ENCODE results near the gene TKTL1.

Gene TKTL1

DNA sequence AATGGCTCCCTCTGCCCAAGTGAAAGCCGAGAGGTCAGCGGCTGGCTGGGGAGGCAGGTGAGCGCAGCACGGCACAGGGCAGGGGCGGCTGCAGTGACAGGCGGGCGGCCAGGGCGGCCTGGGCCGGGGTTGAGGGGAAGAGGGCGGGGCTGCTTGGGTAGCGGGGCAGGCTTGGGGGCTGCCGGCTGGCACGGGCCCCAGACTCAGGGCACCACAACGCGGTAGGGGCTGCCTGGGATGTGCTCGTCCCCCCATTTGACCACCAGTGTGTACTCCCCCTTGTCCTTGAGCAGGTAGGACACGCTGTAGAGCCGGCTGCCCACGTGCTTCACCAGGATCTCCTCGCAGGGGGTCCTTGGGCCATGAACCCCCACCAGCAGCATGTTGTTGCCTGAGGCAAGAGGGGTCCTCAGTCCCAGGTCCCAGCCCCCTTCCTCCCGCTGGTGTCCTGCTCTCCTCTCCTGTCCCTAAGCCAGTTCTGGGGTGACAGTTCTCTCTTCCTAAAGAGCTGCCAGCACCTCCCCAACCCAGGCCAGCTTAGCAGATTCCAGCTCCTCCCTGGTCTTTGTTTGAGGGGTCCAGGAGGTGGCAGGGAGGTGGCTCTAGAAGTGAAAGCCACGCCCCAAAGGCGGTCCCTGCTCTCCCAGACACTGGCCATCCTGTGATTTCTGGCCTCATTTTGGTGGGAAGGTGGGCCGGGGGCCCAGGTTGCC lies 53.2 kb downstream of the TKTL1 start:
- DNase-seq = peak; percentile 3

DNA sequence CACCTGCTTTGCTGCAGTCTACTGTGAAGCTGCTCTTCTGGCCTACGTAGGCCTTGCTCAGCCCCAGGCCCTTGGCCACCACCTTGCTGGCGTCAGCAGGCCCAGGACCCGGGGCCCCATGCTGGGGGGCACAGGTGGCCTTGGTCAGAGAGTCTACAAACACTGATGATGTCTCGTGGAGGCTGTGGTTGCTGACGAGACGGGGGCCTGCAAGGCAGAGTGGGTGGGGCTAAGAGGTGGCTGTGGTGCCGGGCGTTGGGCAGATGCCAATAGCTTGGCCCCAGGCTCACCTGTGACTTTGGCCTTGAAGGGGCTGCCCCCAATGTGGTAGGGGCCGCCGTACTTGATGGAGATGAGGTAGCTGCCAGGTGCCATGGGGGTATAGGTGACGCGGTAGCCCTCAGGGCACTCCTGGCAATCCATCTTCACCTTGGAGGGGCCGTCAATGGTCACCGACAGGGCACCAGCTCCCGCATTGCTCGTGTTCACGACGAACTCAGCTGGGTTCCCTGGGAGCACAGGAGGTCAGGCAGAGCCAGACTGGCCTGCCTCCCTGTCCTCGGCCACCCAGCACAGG lies 53.9 kb downstream of the TKTL1 start:
- DNase-seq = peak; percentile 17

DNA sequence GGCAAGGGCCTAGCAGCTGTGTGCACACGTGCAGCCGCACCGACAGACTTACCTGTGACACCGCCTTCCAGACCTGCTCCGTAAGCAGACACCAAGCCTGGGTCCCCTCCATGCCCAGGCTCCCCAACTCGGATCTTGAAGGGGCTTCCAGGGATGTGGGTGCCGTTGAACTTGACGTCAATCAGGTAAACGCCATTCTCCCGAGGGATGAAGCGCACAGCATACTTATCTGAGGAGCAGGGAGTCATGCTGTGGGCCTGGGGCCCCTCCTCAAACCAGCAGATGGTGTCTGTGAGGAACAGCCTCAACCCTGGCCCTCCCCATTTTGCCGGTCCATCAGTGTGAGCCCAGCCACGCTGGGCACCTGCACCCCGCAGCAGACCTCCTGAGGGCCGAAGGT lies 54.4 kb downstream of the TKTL1 start:
- no peak for DNase-seq

DNA sequence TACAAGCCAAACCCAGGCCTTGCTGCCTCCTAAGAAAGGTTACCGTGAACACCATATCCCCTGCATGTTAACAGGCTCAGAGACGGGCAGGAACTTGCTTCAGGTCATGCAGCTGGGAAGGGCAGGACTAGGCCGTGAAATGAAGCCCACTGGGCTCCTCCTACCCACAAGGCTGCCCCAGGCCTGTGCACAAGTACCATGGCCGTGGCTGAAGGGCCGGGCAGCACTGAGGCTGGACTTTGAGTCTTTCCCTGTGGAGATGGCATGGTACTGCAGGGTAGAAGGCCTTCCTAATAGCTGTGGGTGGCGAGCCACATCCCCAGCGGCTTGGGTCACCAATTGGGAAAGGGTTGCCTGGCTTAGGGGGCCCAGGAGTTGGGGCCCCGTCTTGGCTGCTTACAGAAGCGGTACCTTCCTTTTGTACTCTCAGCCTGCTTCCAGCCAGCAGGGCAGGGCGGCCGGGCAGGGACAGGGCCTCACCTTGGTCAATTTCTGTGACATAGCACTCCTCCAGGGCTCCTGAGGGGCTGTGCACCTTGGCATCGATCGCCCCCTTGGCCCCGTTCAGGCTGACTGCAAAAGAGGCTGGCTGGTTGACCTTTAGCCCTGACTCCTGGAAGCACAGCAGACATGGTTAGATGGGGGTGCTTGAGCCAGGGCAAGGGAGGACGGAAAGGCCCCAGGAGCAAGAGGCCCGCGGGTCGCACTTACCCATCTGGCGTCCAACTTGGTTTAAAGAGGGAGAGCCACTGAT lies 55.0 kb downstream of the TKTL1 start:
- no peak for DNase-seq

DNA sequence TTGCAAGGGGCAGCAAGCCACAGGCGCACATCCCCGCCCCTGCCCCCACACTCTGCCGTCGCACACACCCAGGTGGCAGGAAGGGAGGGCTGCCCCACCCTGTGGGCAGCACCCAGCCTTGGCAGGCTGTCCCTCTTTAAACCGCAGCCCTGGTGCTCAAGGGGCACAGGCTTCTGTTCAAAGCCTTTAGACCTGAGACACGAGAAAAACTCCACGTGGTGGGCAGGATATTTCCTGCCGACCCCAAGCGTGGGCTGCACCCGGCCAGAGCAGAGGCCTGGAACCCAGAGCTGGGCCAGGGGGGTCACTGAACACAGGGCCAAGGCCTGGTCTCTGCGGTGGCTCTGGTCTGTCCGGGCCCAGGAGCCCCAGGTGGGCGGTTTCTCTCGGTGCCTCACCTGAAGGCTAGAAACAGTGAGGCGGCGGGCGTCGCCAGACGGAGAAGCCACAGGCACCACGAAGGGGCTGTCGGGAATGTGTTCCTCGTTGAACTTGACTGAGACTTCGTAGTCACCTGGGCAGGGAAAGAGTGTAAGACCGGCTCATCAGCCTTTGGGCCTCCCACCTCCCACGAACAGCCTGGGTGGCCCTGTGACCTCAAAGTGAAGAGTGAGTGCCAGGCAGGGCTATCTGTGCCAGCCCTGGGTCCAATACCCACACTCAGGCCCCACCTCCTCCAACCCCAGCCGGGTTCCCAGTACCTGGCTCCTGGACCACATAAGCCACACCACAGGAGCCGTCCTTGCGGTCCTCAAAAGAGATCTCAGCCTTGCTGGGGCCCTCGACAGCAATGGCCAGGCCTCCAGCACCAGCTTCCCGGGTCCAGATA lies 55.8 kb downstream of the TKTL1 start:
- peak; percentile 72 for DNase-seq

DNA sequence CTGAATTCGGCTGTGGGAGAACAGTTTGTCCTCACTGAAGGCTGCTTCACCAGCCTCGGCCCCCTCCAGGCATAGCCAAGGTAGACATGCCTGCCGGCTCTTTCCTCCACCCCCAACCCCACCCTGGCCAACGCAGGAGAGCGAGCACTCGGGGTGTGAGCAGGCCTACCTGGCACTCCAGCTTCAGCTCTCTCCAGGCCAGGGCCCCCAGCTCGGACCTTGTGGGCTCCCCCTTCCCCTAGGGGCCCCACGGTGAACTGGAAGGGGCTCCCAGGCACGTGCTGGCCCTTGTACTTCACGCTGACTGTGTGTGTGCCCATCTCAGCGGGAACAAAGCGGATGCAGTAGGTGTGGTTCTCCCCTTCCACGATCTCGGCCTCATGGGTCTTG lies 56.4 kb downstream of the TKTL1 start:
- no peak for DNase-seq

DNA sequence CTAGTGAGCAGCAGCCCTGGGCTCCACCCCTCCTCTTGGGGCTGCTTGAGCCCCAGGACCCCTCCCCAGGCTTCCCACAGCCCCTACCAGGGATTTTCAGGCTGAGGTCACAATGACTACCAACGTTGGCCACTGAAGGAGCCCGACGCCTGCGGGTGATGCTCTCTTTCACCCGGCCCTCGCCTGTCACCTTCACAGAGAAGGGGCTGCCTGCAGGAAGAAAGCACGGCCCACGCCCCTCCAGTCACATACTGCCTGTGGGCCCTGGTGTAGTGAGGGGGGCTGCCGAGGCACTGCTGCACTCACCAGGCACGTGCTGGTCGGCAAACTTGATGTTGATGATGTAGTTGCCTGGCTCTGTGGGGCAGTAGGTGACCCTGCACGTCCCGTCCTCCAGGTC lies 56.9 kb downstream of the TKTL1 start:
- peak; percentile 9 for DNase-seq

DNA sequence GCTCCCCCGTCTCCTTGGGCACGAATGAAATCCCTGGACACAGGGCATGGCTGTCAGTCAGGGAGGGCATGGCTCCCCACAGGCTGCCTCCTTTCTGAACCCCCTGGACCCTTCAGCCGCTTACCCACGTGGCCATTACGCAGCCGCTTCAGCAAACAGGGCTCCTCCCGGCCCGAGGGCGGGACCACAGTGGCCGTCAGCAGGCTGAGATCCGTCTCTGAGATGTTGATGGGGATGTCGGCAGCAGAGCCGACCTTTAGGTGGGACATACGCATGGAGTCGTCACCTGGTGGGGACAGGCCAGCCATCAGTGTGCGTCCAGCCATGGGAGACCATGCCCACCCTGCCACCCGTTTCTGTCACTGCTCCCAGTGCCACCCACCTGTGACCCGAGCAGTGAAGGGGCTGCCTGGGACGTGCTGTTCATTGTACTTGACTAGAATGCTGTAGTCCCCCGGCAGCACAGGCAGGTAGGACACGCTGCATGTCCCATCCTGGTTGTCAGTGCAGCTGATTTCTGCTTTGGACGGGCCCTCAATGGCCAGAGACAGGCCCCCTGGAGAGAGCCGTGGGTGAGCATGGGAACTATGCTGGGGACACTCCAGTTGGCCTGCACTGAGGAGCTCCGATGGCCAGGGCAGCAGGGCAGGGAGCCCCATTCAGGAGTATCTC lies 57.7 kb downstream of the TKTL1 start:
- no peak for DNase-seq

DNA sequence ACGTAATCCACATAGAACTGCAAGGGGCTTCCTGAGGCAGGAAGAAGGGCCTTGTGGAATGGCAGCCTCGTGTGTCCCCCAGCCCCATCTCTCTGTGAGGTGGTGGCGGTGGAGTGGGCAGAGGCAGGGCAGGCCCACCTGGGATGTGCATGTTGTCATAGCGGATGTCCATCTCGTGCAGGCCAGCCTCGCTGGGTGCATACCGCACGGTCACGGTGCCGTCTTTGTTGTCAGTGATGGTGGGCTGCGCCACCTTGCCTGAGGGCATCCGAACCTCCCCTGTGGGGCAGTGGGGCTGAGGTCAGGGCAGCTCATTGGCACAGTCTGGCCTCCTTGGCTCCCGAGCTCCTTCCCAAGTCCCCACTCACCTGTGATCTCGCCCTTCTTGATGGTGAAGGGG lies 58.4 kb downstream of the TKTL1 start:
- no peak for DNase-seq

DNA sequence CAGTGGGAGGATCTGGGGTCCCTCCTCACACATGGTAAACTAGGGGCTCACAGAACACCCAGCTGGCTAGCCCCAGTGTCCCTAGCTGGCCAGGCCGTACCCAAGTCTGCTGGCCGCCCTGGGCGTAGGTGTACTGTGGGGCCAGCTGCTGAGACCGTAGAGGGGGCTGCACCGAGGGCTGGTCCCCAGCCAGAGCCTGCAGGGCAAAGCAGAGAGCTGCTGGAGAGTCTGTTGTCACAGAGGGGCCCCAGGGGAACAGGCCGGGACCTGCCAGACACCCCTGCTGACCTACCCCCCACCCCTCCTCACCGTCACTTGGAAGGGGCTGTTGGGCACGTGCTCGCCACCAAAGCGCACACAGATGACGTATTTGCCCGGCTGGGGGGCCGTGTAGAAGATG lies 58.9 kb downstream of the TKTL1 start:
- DNase-seq = no peak

DNA sequence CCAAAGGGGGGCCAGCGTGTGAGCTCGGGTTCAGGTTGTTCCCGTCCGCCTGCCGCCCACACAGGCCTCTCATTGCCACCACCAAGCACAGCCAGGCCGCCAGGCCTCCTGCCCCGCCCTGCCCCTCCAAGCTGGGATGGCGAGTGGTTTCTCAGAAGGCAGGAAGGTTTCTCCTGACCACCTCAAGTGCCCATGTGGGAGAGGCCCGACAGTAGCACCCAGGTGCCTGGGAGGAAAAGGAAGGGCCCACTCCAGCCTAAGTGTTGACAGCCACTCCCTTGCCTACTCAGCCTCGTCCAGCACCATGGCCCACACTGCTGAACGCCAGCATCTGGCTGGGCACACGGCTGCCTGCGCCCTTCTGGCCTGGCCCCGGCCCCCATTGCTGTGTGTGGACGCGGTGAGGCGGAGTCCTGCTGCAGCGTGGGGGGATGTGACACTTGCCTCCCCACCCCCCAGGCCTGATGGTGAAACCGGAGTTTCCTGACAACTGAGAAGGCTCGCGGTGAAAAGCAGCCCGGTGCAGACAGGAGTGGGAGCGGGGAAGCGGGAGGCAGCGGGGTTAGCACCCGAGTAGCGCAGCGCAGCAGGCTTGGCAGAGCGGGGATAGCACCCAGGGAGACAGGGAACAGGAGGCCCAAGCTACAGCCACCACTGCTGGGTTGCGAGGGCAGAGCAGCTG lies 59.6 kb downstream of the TKTL1 start:
- DNase-seq = peak; percentile 6

DNA sequence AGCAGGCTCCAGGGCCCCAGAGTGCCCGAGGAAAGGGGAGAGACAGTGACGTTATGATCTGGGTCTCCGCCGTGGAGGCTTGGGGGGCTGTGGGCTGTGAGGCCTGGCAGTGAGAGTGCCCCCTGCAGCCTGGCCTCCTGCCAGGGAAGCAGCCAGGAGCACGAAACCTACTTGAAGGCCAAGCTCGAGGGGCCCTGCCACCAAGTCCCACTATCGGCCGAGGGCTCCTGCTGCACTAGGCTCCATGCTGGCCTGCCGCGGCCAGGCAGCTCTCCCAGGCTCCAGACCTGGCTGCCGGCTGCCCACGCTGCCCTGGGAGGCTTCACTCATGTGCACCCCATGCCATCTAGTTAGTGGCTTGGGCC lies 60.2 kb downstream of the TKTL1 start:
- DNase-seq = no peak

DNA sequence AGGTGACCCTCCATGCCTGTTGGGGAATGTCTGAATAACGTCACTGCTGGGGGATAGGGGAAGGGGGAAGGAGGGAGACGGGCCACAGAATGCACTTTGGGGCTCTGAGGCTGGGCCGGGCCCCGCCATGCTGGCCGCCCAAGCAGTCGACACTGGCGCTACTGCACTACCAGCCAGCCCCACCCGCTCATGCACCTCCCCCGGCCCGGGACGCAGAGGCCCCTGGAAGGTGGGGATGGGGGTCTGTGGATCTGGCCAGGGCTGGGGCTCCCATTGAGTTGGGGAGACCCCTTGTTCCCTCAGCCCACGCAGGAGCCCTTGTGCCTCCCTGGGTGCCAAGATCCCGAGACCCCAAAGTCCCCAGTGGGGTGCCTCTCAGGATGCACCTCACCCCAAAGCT lies 61.0 kb downstream of the TKTL1 start:
- no peak for DNase-seq

DNA sequence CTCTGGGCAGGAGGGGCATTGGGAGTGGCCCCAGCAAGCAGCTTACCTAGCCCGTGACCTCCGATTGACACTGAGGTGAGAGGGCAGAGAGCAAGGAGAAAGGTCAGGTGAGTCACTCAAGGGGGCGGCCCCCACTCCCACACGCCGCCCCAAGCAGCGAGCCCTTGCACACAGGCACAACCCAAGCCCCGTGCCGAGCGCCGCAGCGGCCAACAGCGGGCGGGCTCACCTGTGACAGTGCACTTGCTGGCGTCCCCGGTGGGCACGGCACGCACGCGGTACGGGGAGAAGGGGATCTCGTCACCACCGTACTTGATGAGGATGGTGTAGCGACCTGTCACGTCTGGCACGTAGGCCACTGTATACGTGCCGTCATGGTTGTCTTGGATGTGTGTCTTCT lies 61.6 kb downstream of the TKTL1 start:
- DNase-seq = no peak

DNA sequence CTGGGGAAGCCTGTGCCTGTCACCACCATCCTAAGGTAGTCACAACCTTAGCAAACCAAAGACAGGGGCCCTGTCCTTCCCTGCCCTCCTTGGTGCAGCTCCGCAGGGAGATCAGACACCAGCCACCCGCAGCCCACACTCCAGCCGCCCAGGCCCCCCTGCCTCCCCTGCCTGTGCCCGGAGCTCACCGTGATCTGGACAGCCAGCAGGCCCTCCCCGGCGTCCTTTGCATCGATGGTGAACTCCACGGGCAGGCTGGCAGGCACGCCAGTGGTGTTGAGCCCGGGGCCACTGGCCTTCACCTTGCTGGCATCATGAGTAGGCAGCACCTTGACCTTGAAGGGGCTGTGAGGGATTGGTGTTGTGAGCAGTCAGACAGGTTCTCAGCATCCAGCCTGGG lies 62.4 kb downstream of the TKTL1 start:
- DNase-seq = no peak

DNA sequence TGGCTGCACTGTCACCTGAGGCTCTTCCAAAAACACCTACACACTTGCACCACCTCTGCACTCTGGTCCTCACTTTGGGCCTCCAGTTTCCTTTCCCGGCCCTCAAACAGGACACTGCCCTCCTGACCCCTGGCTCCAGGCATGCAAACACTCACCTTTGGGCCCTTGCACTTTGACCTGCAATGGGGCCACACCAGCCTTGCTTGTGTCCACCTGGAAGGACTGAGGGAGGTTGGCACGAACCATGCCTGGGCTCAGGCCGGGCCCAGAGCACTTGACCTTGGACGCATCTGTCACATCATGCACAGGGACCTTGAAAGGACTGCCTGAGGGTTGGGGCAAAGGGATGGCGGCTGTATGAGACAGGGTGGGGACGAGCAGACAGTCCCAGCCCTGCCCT lies 63.2 kb downstream of the TKTL1 start:
- no peak for DNase-seq

DNA sequence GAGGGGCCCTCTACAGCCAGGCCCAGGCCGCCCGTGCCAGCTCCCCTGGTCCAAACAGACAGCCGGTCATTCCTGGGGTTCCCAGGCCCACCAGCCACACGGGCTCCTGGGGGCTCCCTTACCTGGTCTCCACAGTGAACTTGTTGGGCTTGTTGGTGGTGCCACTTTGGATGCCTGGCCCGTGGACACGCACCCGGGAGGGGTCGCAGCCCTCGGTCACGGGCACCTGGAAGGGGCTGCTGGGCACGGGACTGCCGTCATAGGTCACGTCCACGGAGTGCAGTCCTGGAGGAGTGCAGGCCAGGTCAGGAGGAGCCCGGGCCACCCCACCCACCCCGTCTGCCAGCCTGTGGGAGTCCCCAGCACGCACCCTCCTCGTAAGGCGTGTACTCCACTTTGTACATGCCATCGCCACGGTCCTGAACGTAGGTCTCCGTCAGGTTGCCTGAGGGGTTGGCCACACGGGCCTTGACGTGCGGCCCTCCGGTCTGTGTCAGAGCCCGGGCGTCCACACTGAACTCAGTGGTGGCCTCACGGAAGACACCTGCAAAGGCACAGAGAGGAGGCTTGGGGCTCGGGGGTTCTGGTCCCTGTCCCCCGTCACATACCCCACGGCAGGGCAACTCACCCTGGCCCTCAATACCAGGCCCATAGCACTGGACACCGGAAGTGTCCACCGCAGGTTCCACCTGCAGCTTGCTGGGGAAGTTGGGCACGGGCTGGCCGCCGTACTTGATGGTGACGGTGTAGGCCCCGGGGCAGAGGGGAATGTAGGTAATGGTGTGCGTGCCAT lies 64.0 kb downstream of the TKTL1 start:
- DNase-seq = no peak

DNA sequence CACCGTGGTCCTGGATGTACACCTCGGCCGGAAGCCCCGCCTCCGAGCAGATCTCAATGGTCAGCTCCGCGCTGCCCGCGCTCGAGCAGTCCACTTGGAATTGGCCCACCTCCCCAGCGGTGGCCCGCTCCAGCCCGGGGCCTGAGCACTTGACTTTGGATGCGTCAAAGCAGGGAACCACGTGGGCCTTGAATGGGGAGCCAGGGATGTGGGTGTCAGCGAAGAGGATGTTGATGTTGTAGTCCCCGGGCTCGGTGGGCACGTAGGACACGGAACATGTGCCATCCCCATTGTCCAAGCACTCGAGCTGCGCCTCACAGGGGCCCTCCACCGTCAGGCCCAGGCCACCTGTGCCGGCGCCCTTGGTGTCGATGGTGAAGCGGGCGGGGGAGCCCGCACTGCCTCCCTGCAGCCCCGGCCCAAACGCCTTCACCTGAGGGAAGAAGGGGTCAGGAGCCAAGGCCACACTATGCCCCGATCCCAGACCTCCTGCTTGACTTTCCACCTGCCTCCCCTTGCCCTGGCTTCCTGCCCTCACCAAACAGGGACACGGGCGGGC lies 64.6 kb downstream of the TKTL1 start:
- DNase-seq = no peak

DNA sequence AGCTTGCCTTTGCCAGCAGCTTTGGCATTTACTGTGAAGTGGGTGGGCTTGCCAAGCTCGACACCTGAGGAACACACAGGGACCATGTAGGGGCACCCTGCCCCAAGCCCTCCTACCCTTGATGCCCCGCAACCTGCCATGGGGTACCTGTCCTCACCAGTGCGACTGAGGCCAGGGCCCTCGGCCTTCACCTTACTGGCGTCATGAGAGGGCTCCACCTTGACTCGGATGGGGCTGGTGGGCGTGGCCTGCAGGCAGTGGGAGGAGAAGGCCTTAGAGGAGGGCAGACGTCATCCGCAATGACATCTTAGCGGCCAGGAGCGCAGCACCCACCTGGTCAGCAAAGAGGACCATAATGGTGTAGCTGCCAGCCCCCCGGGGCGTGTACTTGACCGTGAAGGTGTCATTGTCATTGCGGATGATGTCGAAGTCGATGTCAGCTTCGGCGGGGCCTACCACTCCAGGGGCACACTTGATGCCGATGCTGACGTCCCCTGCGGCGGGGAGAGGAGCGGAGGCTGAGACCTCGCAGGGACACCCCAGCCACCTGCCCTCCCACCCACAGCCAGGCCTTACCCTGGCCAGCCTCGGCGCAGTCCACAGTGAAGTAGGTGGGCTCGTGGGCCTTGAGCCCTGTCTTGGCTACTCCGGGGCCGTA lies 66.6 kb downstream of the TKTL1 start:
- no peak for DNase-seq

DNA sequence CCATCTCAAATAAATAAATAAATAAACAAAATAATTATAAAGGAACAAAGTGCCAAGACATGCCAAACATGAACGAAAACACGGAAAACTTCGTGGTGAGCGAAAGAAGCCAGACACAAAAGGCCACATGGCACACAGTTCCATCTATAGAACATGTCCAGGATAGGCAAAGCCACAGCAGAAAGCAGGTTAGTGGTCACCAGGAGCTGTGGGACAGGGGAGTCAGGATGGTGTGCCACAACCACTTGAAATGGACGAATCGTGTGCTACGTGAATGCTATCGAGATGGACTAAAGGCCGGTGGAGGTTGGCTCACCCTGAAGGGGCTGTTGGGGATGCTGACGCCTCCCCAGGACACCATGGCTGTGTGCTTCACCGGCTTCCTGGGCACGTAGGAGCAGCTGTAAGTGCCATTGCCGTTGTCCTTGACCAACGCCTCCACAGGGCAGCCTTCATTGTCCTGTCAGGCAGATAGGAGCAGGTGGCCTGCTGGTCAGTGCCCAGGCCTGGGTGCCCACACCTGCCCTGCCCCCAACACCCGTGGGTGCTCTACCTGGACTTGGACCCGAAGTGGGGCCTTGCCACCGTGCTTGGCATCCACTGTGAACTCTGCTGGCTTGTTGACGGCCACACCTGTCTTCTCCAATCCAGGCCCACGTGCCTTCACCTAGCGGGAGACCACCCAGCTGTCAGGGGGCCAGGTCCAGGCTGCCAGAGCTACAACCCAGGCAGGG lies 68.3 kb downstream of the TKTL1 start:
- DNase-seq = no peak

All from CD4-positive, alpha-beta T cell treated with Interleukin-21 for 1 hour (primary cell).